SK-N-SH (cell line): ENCODE data around the gene ARHGAP6. TPM values are rescaled to one million over a fixed set of nuclear protein-coding genes. Genes with fewer than 3 reads are reported as not detected.

ENCODE experiments used
- CTCF ChIA-PET: fragments of 300-600, 350-600 bp; formaldehyde crosslinking; extraction: SDS; loops from one replicate; lab custom pipeline; 2021; lab: Yijun Ruan, JAX
- POLR2A ChIA-PET: fragments of 350-600 bp; sonication (Branson Sonifier 250); formaldehyde crosslinking; extraction: SDS; loops from one replicate; lab custom pipeline; 2020; ENCODE audit warnings: antibody characterized with exemption, inconsistent platforms; lab: Yijun Ruan, JAX
- DNase-seq: peaks from one replicate; pipeline ENCODE4 v3.0.0; 2012
- H2AFZ ChIP-seq: fragments of 200-600 bp; sonication (generic); 2 replicates; pipeline ENCODE4 v1.8.1; 2016; ENCODE audit warnings: antibody characterized with exemption, mild to moderate bottlenecking, low read depth
- H3F3A ChIP-seq: fragments of 200-600 bp; sonication (generic); replicated peaks from 2 replicates; pipeline ENCODE3; 2016; ENCODE audit warnings: antibody characterized with exemption, mild to moderate bottlenecking; ENCODE audit not compliant: insufficient read depth
- H3K27ac ChIP-seq, 2 experiments: fragments of 200-500 bp in 1 of 2; fragments of 200-600 bp in 1 of 2; sonication (Bioruptor generic) in 1 of 2; sonication (generic), shearing (Covaris generic) in 1 of 2; 2 replicates each; pipeline versions ENCODE4 v1.5.1 to v1.6.1; 2014 to 2016; ENCODE audit warnings: low read depth in 2 of 2, inconsistent platforms in 1 of 2, low read length in 1 of 2, mild to moderate bottlenecking in 1 of 2, mixed read lengths in 1 of 2
- H3K27me3 ChIP-seq: fragments of 200-600 bp; sonication (generic), shearing (Covaris generic); 2 replicates; pipeline ENCODE4 v1.6.1; 2016; ENCODE audit warnings: mixed run types; ENCODE audit not compliant: insufficient read depth
- H3K36me3 ChIP-seq, 2 experiments: fragments of 200-500 bp in 1 of 2; fragments of 200-600 bp in 1 of 2; sonication (Bioruptor generic) in 1 of 2; sonication (generic) in 1 of 2; replicated peaks in 1 of 2; 2 replicates each; pipeline versions ENCODE3 to v1.5.1; 2014 to 2016; ENCODE audit warnings: low read length in 1 of 2, mild to moderate bottlenecking in 1 of 2; ENCODE audit not compliant: insufficient read depth in 2 of 2, control insufficient read depth in 1 of 2
- H3K4me1 ChIP-seq, 2 experiments: fragments of 200-500 bp in 1 of 2; fragments of 200-600 bp in 1 of 2; sonication (Bioruptor generic) in 1 of 2; sonication (generic), shearing (Covaris generic) in 1 of 2; 2 replicates each; pipeline versions ENCODE4 v1.5.1 to v1.6.1; 2014 to 2016; ENCODE audit warnings: low read depth in 1 of 2, low read length in 1 of 2, mixed run types in 1 of 2; ENCODE audit not compliant: insufficient read depth in 2 of 2, control insufficient read depth in 1 of 2
- H3K4me2 ChIP-seq: fragments of 200-600 bp; sonication (generic), shearing (Covaris generic); 2 replicates; pipeline ENCODE4 v1.6.1; 2017; ENCODE audit warnings: mixed run types
- H3K4me3 ChIP-seq, 2 experiments: fragments of 200-500 bp in 1 of 2; fragments of 200-600 bp in 1 of 2; sonication (Bioruptor generic) in 1 of 2; sonication (generic), shearing (Covaris generic) in 1 of 2; 2 replicates each; pipeline versions ENCODE4 v1.5.1 to v1.8.1; 2014 to 2016; ENCODE audit warnings: low read depth in 2 of 2, inconsistent platforms in 1 of 2, low read length in 1 of 2, mild to moderate bottlenecking in 1 of 2, mixed read lengths in 1 of 2, moderate library complexity in 1 of 2
- H3K79me2 ChIP-seq: fragments of 200-600 bp; sonication (generic); 2 replicates; pipeline ENCODE4 v1.8.1; 2017; ENCODE audit warnings: mild to moderate bottlenecking; ENCODE audit not compliant: insufficient read depth
- H3K9ac ChIP-seq: fragments of 200-600 bp; sonication (generic); 2 replicates; pipeline ENCODE4 v1.6.1; 2017; ENCODE audit warnings: mixed run types
- H3K9me2 ChIP-seq: fragments of 200-600 bp; sonication (generic); 2 replicates; pipeline ENCODE4 v1.6.1; 2017; ENCODE audit warnings: mixed run types
- H3K9me3 ChIP-seq: fragments of 200-600 bp; sonication (generic); 2 replicates; pipeline ENCODE4 v1.6.1; 2017; ENCODE audit warnings: mixed run types, mild to moderate bottlenecking, moderate library complexity
- H4K20me1 ChIP-seq: fragments of 200-600 bp; sonication (generic); 2 replicates; pipeline ENCODE4 v1.6.1; 2017; ENCODE audit warnings: mild to moderate bottlenecking, mixed run types; ENCODE audit not compliant: insufficient read depth
- EZH2phosphoT487 ChIP-seq: fragments of 200-600 bp; sonication (generic); IDR thresholded peaks from 2 replicates; pipeline ENCODE4 v1.6.1; 2017; ENCODE audit warnings: low read depth, mixed run types, mild to moderate bottlenecking, antibody characterized with exemption, moderate library complexity, borderline replicate concordance
- FOSL2 ChIP-seq: IDR thresholded peaks from 2 replicates; pipeline ENCODE4 v1.4.0; 2012; ENCODE audit warnings: low read depth, mild to moderate bottlenecking, moderate library complexity, borderline replicate concordance
- FOXJ3 ChIP-seq: sonication (generic); formaldehyde crosslinking; IDR thresholded peaks from 2 replicates; pipeline ENCODE4 v1.5.1; 2020; ENCODE audit warnings: mild to moderate bottlenecking, missing genetic modification reagents
- GABPA ChIP-seq: IDR thresholded peaks from 2 replicates; pipeline ENCODE4 v1.4.0; 2012; ENCODE audit warnings: low read depth, mild to moderate bottlenecking
- GATA2 ChIP-seq: sonication (generic); formaldehyde crosslinking; IDR thresholded peaks from 2 replicates; pipeline ENCODE4 v1.5.0; 2020; ENCODE audit warnings: mild to moderate bottlenecking, missing genetic modification reagents
- IRF3 ChIP-seq: fragments of 150-350 bp; IDR thresholded peaks from 2 replicates; pipeline ENCODE4 v1.6.1; 2016; ENCODE audit warnings: mild to moderate bottlenecking, low read depth, low read length
- MXI1 ChIP-seq: IDR thresholded peaks from 2 replicates; pipeline ENCODE4 v1.6.1; 2012; ENCODE audit warnings: mild to moderate bottlenecking, low read depth, low read length, improper control_type of control experiment
- NFIC ChIP-seq: IDR thresholded peaks from 2 replicates; pipeline ENCODE4 v1.4.0; 2012; ENCODE audit warnings: borderline replicate concordance
- POLR2AphosphoS5 ChIP-seq: IDR thresholded peaks from 2 replicates; pipeline ENCODE4 v1.6.1; 2012; ENCODE audit warnings: low read depth, low read length
- RAD21 ChIP-seq: IDR thresholded peaks from 2 replicates; pipeline ENCODE4 v1.6.1; 2012; ENCODE audit warnings: mild to moderate bottlenecking, low read length
- REST ChIP-seq: IDR thresholded peaks from 2 replicates; pipeline ENCODE4 v1.6.1; 2012; ENCODE audit warnings: mild to moderate bottlenecking, low read depth, low read length, moderate library complexity
- SIN3A ChIP-seq: IDR thresholded peaks from 2 replicates; pipeline ENCODE4 v1.6.1; 2012; ENCODE audit warnings: low read depth, mild to moderate bottlenecking, low read length, moderate library complexity, borderline replicate concordance
- SMC3 ChIP-seq: IDR thresholded peaks from 2 replicates; pipeline ENCODE4 v1.6.1; 2012; ENCODE audit warnings: low read depth, low read length, improper control_type of control experiment
- TCF12 ChIP-seq: IDR thresholded peaks from 2 replicates; pipeline ENCODE4 v1.4.0; 2012
- TEAD4 ChIP-seq: IDR thresholded peaks from 2 replicates; pipeline ENCODE4 v1.4.0; 2012; ENCODE audit warnings: mild to moderate bottlenecking, borderline replicate concordance; ENCODE audit not compliant: insufficient read depth
- USF1 ChIP-seq: IDR thresholded peaks from 2 replicates; pipeline ENCODE4 v1.4.0; 2012; ENCODE audit warnings: low read depth, borderline replicate concordance
- YY1 ChIP-seq: IDR thresholded peaks from 2 replicates; pipeline ENCODE4 v1.4.0; 2012; ENCODE audit warnings: low read depth, mild to moderate bottlenecking
- WGBS: methylation state at CpG from one replicate; pipeline ENCODE4 v1.1.6; 2017; ENCODE audit warnings: low lambda C conversion rate; 5-methylcytosine and 5-hydroxymethylcytosine counted together
- polyA plus RNA-seq, 3 experiments: library from polyadenylated mRNA; depleted of rRNA; stranded (reverse); fragments of >200 nt; gene quantifications; 2 replicates each; pipeline ENCODE4 v1.2.3, GENCODE V29; 2012
- TF ChIP-seq, protein P1 (sequence below): IDR thresholded peaks from 2 replicates; pipeline ENCODE4 v1.4.0; 2012; ENCODE audit warnings: low read depth, borderline replicate concordance

ARHGAP6 gene
- polyA plus RNA-seq, 1 of the 3 experiments (the other 2 are of a cell fraction) = 0.16 TPM

- Histone ChIP-seq H4K20me1 (no peaks in the 10 kb centered on the region), H3K79me2 (no peaks in the 10 kb centered on the region), H3K27ac (no peak overlapping the region), H3K4me3 (no peak overlapping the region), H3K27me3 (no peaks in the 10 kb centered on the region; the same call in 1 of the 2 replicates), H3K4me2 (no peak overlapping the region), H3K9me3 (peaks cover 7% of the 10 kb centered on the region; the same call in 1 of the 2 replicates), H3K4me1 (no peaks in the 10 kb centered on the region), H3K9me2 (no peaks in the 10 kb centered on the region), H2AFZ (no peak overlapping the region), H3F3A (no peaks in the 10 kb centered on the region), H3K36me3 (no peaks in the 10 kb centered on the region), H3K9ac (no peak overlapping the region)
- DNase-seq = no peak
- WGBS = 4% methylated on average over 5 of the region's 5 CpGs
- POLR2A ChIA-PET = no interaction called here
- TF ChIP-seq REST (no peak), MXI1 (no peak), GATA2 (CRISPR knock-in tag) (no peak), SMC3 (no peak), YY1 (no peak), FOXJ3 (no peak), TCF12 (no peak), FOSL2 (no peak), IRF3 (no peak), NFIC (no peak), EZH2phosphoT487 (no peak), POLR2AphosphoS5 (no peak), RAD21 (no peak), TEAD4 (no peak), GABPA (no peak), SIN3A (no peak), USF1 (no peak)
- TF ChIP-seq, protein P1, sequence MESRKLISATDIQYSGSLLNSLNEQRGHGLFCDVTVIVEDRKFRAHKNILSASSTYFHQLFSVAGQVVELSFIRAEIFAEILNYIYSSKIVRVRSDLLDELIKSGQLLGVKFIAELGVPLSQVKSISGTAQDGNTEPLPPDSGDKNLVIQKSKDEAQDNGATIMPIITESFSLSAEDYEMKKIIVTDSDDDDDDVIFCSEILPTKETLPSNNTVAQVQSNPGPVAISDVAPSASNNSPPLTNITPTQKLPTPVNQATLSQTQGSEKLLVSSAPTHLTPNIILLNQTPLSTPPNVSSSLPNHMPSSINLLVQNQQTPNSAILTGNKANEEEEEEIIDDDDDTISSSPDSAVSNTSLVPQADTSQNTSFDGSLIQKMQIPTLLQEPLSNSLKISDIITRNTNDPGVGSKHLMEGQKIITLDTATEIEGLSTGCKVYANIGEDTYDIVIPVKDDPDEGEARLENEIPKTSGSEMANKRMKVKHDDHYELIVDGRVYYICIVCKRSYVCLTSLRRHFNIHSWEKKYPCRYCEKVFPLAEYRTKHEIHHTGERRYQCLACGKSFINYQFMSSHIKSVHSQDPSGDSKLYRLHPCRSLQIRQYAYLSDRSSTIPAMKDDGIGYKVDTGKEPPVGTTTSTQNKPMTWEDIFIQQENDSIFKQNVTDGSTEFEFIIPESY = no peak
- CTCF ChIA-PET = interaction anchor here (0.9 kb wide), 1 partner anchor 9 kb away, joined by 3 read pairs; no protein-coding TSS in a partner anchor
Measured at GRCh38 chrX:11628399-11628798, 37.3 kb downstream of the ARHGAP6 start.
